DMS 273 (cell line): ENCODE results near the gene LAT.

Experiments
- DNase-seq: peaks from one replicate; lab custom pipeline; 2025; ENCODE audit not compliant: unreplicated experiment; lab: John Stamatoyannopoulos, UW

LAT gene

GRCh38 chr16:29007730-29008593 lies 23.1 kb downstream of the LAT start:
- no peak for DNase-seq

- DNase-seq: no peak
Measured at GRCh38 chr16:29009050-29009837, 24.4 kb downstream of the LAT start.

- DNase-seq: no peak
Measured at GRCh38 chr16:29009838-29010166, 24.9 kb downstream of the LAT start.

GRCh38 chr16:29011112-29011511 lies 26.3 kb downstream of the LAT start:
- peak; percentile 42 for DNase-seq

GRCh38 chr16:29011851-29012250 lies 27.0 kb downstream of the LAT start:
- no peak for DNase-seq

GRCh38 chr16:29012913-29013553 lies 28.2 kb downstream of the LAT start:
- no peak for DNase-seq

GRCh38 chr16:29014561-29015069 lies 29.8 kb downstream of the LAT start:
- no peak for DNase-seq

GRCh38 chr16:29022196-29022595 lies 37.3 kb downstream of the LAT start:
- DNase-seq: no peak

GRCh38 chr16:29023279-29024277 lies 38.7 kb downstream of the LAT start:
- no peak for DNase-seq

- DNase-seq: no peak
Measured at GRCh38 chr16:29024278-29024677, 39.4 kb downstream of the LAT start.

GRCh38 chr16:29025218-29025617 lies 40.4 kb downstream of the LAT start:
- no peak for DNase-seq

GRCh38 chr16:29025735-29026134 lies 40.9 kb downstream of the LAT start:
- no peak for DNase-seq

- no peak for DNase-seq
Measured at GRCh38 chr16:29028457-29029167, 43.8 kb downstream of the LAT start.

GRCh38 chr16:29029168-29029994 lies 44.5 kb downstream of the LAT start:
- peak; percentile 58 for DNase-seq

- no peak for DNase-seq
Measured at GRCh38 chr16:29030086-29030840, 45.4 kb downstream of the LAT start.
